HepG2 (cell line): Measurements from ENCODE around the gene MILR1. TPM values are rescaled to one million over a fixed set of nuclear protein-coding genes. Genes with fewer than 3 reads are reported as not detected.

ENCODE experiments used
- EEA1 ChIP-seq: sonication (generic); formaldehyde crosslinking; IDR thresholded peaks from 2 replicates; pipeline ENCODE4 v1.5.1; 2020; ENCODE audit warnings: mild to moderate bottlenecking, missing genetic modification reagents, borderline replicate concordance
- HNRNPH1 ChIP-seq: fragments of 200-400 bp; formaldehyde crosslinking; optimal IDR thresholded peaks from 2 replicates; pipeline ENCODE3; 2017; ENCODE audit warnings: mild to moderate bottlenecking, low read depth, low read length
- MATR3 ChIP-seq: sonication (generic); formaldehyde crosslinking; IDR thresholded peaks from 2 replicates; pipeline ENCODE4 v1.4.0; 2020; ENCODE audit warnings: missing genetic modification reagents
- MAX ChIP-seq: IDR thresholded peaks from 2 replicates; pipeline ENCODE4 v1.6.1; 2012; ENCODE audit warnings: inconsistent platforms
- MBD4 ChIP-seq: IDR thresholded peaks from 2 replicates; pipeline ENCODE4 v1.6.1; 2012; ENCODE audit warnings: low read length, inconsistent platforms, borderline replicate concordance
- NRL ChIP-seq: sonication (generic); formaldehyde crosslinking; IDR thresholded peaks from 2 replicates; pipeline ENCODE4 v1.5.0; 2020; ENCODE audit warnings: missing genetic modification reagents, mild to moderate bottlenecking, moderate library complexity, borderline replicate concordance
- SAP130 ChIP-seq: IDR thresholded peaks from 2 replicates; pipeline ENCODE4 v1.6.1; 2016; ENCODE audit warnings: low read depth
- ZBTB38 ChIP-seq: sonication (generic); formaldehyde crosslinking; IDR thresholded peaks from 2 replicates; pipeline ENCODE4 v1.5.1; 2020; ENCODE audit warnings: mild to moderate bottlenecking, missing genetic modification reagents
- ZHX1 ChIP-seq: sonication (generic); formaldehyde crosslinking; IDR thresholded peaks from 2 replicates; pipeline ENCODE4 v1.8.1; 2022; ENCODE audit warnings: low read depth, mild to moderate bottlenecking, missing genetic modification reagents
- ZNF282 ChIP-seq: fragments of 450-650 bp; IDR thresholded peaks from 2 replicates; pipeline ENCODE4 v1.6.1; 2018; ENCODE audit not compliant: partially characterized antibody
- ZNF562 ChIP-seq: sonication (generic); formaldehyde crosslinking; IDR thresholded peaks from 2 replicates; pipeline ENCODE4 v1.8.0; 2022; ENCODE audit warnings: missing genetic modification reagents, borderline replicate concordance
- ZNF609 ChIP-seq: sonication (generic); formaldehyde crosslinking; IDR thresholded peaks from 2 replicates; pipeline ENCODE4 v1.4.0; 2020; ENCODE audit warnings: mild to moderate bottlenecking, missing genetic modification reagents, borderline replicate concordance
- ZNF629 ChIP-seq: sonication (generic); formaldehyde crosslinking; conservative IDR thresholded peaks from 2 replicates; pipeline ENCODE4 v1.5.0; 2020; ENCODE audit warnings: missing genetic modification reagents
- ZSCAN9 ChIP-seq: IDR thresholded peaks from 2 replicates; pipeline ENCODE4 v1.6.1; 2016; ENCODE audit warnings: borderline replicate concordance
- ZZZ3 ChIP-seq: sonication (generic); formaldehyde crosslinking; IDR thresholded peaks from 2 replicates; pipeline ENCODE4 v1.4.0; 2020; ENCODE audit warnings: missing genetic modification reagents, mild to moderate bottlenecking, borderline replicate concordance
- polyA plus RNA-seq, 8 experiments: library from polyadenylated mRNA; depleted of rRNA in 3 of 8; stranded (reverse) in 7 of 8; unstranded in 1 of 8; fragments of >200 nt; fragmentation: Illumina TruSeq in 4 of 8; extraction: Trizol in 4 of 8; gene quantifications; 2 replicates each; pipeline versions ENCODE4 v1.2.1 to v1.2.3, GENCODE V29; 2011 to 2016; ENCODE audit warnings: low read depth in 4 of 8, missing spikeins in 1 of 8, mixed read lengths in 1 of 8; ENCODE audit not compliant: insufficient read depth in 1 of 8
- total RNA-seq, 5 experiments: library from RNA; depleted of rRNA; stranded (reverse); fragments of >200 nt; fragmentation: Illumina TruSeq; extraction: Trizol; gene quantifications; 2 replicates each; pipeline ENCODE4 v1.2.3, GENCODE V29; 2016; ENCODE audit warnings: low read depth in 1 of 5
- TF ChIP-seq, protein P1 (sequence below): sonication (generic); formaldehyde crosslinking; IDR thresholded peaks from 2 replicates; pipeline ENCODE4 v1.5.0; 2020; ENCODE audit warnings: mild to moderate bottlenecking, missing genetic modification reagents
- TF ChIP-seq, protein P2 (sequence below): sonication (generic); formaldehyde crosslinking; IDR thresholded peaks from 2 replicates; pipeline ENCODE4 v1.4.0; 2020; ENCODE audit warnings: missing genetic modification reagents

MILR1 gene
- total and polyA plus RNA-seq, 2 of the 13 experiments (the other 11 are each of a cell fraction or from before 2014, with no cell fraction given), result 0.27 to 1.7 TPM

DNA sequence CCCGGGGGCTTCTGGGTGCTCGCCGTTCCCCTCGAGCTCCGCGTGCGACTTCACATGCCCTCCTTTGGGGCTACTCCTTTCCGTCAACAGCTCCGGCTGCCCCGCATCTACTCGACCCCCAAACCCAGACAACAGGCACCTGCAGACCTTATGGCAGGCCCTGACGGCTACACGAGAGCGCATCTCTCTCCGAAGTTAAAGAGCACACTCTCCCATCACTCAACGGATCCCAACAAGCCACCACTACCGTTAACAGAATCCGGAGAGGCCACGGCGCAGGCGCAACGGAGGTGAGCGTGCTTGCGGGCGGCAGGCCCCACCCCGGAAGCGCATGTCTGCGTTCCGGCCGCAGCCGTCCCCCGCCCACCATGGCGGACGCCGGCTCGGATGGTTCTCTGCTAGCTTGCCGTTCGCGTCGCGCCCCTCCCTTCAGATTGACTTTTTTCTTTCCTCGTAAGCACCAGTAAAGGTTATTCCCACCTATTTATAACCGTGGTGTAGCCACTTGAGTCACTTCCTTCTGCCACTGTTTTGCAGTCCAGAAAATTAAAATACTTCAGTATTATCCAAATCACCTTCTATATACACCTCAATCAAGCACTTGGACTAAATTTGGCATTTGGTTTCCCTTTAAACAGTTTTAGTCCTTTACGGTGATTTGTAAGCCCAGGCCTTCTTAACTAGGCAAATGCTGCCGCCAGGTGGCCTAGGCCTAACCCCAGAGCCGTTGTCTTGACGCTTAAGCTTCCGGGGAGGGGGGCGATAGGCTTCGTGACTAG is 48.1 kb downstream of the MILR1 start, which contains the start of gene POLG2 (continued):
- TF ChIP-seq, protein P1, sequence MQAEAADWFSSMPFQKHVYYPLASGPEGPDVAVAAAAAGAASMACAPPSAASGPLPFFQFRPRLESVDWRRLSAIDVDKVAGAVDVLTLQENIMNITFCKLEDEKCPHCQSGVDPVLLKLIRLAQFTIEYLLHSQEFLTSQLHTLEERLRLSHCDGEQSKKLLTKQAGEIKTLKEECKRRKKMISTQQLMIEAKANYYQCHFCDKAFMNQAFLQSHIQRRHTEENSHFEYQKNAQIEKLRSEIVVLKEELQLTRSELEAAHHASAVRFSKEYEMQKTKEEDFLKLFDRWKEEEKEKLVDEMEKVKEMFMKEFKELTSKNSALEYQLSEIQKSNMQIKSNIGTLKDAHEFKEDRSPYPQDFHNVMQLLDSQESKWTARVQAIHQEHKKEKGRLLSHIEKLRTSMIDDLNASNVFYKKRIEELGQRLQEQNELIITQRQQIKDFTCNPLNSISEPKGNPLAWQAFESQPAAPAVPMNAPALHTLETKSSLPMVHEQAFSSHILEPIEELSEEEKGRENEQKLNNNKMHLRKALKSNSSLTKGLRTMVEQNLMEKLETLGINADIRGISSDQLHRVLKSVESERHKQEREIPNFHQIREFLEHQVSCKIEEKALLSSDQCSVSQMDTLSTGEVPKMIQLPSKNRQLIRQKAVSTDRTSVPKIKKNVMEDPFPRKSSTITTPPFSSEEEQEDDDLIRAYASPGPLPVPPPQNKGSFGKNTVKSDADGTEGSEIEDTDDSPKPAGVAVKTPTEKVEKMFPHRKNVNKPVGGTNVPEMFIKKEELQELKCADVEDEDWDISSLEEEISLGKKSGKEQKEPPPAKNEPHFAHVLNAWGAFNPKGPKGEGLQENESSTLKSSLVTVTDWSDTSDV (CRISPR knock-in tag), result peak; percentile 95; the same call in 1 of the 2 replicates
- TF ChIP-seq ZBTB38 (CRISPR knock-in tag) (peak; percentile 54), HNRNPH1 (no peak), ZZZ3 (CRISPR knock-in tag) (peak; percentile 69; the same call in 1 of the 2 replicates), ZNF609 (0 out of 2 replicates have a peak, but pooled peaks have one; percentile 40), ZNF282 (no peak), NRL (CRISPR knock-in tag) (peak; percentile 97), EEA1 (CRISPR knock-in tag) (peak; percentile 95; the same call in 1 of the 2 replicates), ZNF562 (CRISPR knock-in tag) (no peak), MATR3 (CRISPR knock-in tag) (no peak), MBD4 (no peak; the same call in 1 of the 2 replicates), SAP130 (CRISPR knock-in tag) (peak; percentile 93), ZHX1 (CRISPR knock-in tag) (peak; percentile 94), ZSCAN9 (peak; percentile 61; the same call in 1 of the 2 replicates), ZNF629 (CRISPR knock-in tag) (no peak), MAX (peak; percentile 90)
- TF ChIP-seq, protein P2, sequence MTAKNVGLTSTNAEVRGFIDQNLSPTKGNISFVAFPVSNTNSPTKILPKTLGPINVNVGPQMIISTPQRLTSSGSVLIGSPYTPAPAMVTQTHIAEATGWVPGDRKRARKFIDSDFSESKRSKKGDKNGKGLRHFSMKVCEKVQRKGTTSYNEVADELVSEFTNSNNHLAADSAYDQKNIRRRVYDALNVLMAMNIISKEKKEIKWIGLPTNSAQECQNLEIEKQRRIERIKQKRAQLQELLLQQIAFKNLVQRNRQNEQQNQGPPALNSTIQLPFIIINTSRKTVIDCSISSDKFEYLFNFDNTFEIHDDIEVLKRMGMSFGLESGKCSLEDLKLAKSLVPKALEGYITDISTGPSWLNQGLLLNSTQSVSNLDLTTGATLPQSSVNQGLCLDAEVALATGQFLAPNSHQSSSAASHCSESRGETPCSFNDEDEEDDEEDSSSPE (CRISPR knock-in tag), result peak; percentile 68
